Caco-2 (cell line): ENCODE measurements around the gene ABHD12B. TPM values are rescaled to one million over a fixed set of nuclear protein-coding genes. Genes with fewer than 3 reads are reported as not detected.
"Not testable (repeated sequence)": the region's sequence is repeated elsewhere in the genome, so short reads cannot be mapped to it uniquely, and the experiment has no call there.

Source experiments
- BruUV-seq: library from RNA; stranded (reverse); fragments of 400-500 nt; replicated peaks from 2 replicates; lab custom pipeline; 2021; lab: Mats Ljungman, UMichigan
- CTCF ChIA-PET: fragments of 300-600 bp; sonication (Branson Sonifier 250); formaldehyde crosslinking; loops from one replicate; lab custom pipeline; 2022; ENCODE audit warnings: antibody characterized with exemption; lab: Charles Lee
- POLR2A ChIA-PET: fragments of 300-600 bp; sonication (Branson Sonifier 250); formaldehyde crosslinking; loops from one replicate; lab custom pipeline; 2022; ENCODE audit warnings: antibody characterized with exemption; lab: Charles Lee
- DNase-seq, 2 experiments: peaks; one replicate each; pipeline versions ENCODE4 v3.0.0 to v3.0.0-alpha.2; 2020 to 2022
- H3K27me3 ChIP-seq: replicated peaks from 2 replicates; pipeline ENCODE4 v1.6.0; 2011; ENCODE audit warnings: low read length; ENCODE audit not compliant: control insufficient read depth, insufficient read depth
- H3K36me3 ChIP-seq: 2 replicates; pipeline ENCODE4 v1.5.1; 2011; ENCODE audit warnings: low read length; ENCODE audit not compliant: control insufficient read depth, insufficient read depth
- H3K4me1 ChIP-seq: fragments of 250-450 bp; sonication (Bioruptor Pico); 2 replicates; pipeline ENCODE4 v1.5.1; 2020; ENCODE audit warnings: mild to moderate bottlenecking
- H3K4me3 ChIP-seq: 2 replicates; pipeline ENCODE4 v1.5.1; 2011; ENCODE audit warnings: low read depth, mild to moderate bottlenecking, control low read depth, low read length
- H3K9me3 ChIP-seq: fragments of 250-450 bp; sonication (Bioruptor Pico); 2 replicates; pipeline ENCODE4 v1.5.1; 2020; ENCODE audit warnings: mild to moderate bottlenecking, moderate library complexity
- H3K27ac Mint-ChIP-seq: one replicate; pipeline ENCODE4 v1.8.0; 2022; ENCODE audit warnings: mixed read lengths; ENCODE audit not compliant: unreplicated experiment
- H3K27me3 Mint-ChIP-seq: one replicate; pipeline ENCODE4 v1.8.0; 2022; ENCODE audit warnings: mixed read lengths; ENCODE audit not compliant: insufficient read depth, unreplicated experiment
- H3K36me3 Mint-ChIP-seq: one replicate; pipeline ENCODE4 v1.8.0; 2022; ENCODE audit warnings: mild to moderate bottlenecking, mixed read lengths; ENCODE audit not compliant: insufficient read depth, unreplicated experiment
- H3K4me1 Mint-ChIP-seq: one replicate; pipeline ENCODE4 v1.8.0; 2022; ENCODE audit warnings: low read depth, mixed read lengths; ENCODE audit not compliant: unreplicated experiment
- H3K4me3 Mint-ChIP-seq: one replicate; pipeline ENCODE4 v1.8.0; 2022; ENCODE audit warnings: mild to moderate bottlenecking, moderate library complexity, mixed read lengths; ENCODE audit not compliant: unreplicated experiment
- H3K9me3 Mint-ChIP-seq: one replicate; pipeline ENCODE4 v1.8.0; 2022; ENCODE audit warnings: mixed read lengths; ENCODE audit not compliant: unreplicated experiment
- intact Hi-C: fragments of 100-400 bp; cut with micrococcal nuclease; formaldehyde crosslinking; loops from one replicate; pipeline ENCODE4 v1.10.0; 2022; ENCODE audit not compliant: unreplicated experiment
- total RNA-seq: library from RNA; stranded (reverse); gene quantifications from 2 replicates; pipeline ENCODE4 v1.2.3, GENCODE V29; 2022
- TF ChIP-seq, protein P1 (sequence below), 2 experiments: fragments of 200-600 bp in 1 of 2; IDR thresholded peaks; 1 replicate in 1 of 2; 2 replicates in 1 of 2; pipeline versions ENCODE4 v1.5.1 to v1.8.0; 2011 to 2022; ENCODE audit warnings: antibody characterized with exemption in 1 of 2, control low read depth in 1 of 2, inconsistent platforms in 1 of 2, low read depth in 1 of 2, low read length in 1 of 2, mild to moderate bottlenecking in 1 of 2, moderate library complexity in 1 of 2; ENCODE audit not compliant: insufficient read depth in 1 of 2, severe bottlenecking in 1 of 2, unreplicated experiment in 1 of 2

The ABHD12B gene
- total RNA-seq, 1 experiment from 2014 or later = not detected

DNA sequence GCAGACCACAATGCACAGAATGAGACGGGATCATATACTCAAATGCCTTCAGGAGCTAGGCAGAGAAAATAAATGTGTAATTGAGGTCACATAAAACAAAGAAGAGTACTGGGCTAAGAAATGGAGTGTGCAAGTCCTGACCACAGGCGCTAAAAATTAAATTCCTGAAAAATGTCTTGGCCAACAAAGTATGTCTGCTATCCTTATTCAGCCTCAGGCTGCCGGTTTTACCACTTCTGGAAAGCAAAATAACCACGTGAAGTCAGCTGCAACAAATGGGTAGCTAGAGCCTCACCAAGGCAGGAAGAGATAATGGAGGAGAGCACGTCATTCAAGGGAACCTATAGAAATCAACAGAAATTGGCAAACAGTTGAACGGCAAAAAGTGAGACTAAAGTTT, 69.3 kb downstream of the ABHD12B start:
- ChIA-PET CTCF (no interaction called here), POLR2A (no interaction called here)

DNA sequence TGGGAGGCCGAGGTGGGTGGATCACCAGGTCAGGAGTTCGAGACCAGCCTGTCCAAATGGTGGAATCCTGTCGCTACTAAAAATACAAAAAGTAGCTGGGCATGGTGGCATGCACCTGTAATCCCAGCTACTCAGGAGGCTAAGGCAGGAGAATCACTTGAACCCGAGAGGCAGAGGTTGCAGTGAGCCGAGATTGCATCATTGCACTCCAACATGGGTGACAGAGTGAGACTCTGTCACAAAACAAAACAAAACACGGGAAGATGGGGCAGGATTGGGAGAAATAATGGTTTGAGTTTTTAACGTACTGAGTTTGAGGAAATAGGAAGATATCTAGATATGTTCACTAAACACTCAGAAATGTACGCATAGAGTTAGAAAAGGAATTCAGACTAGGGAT, 69.8 kb downstream of the ABHD12B start:
- Mint-ChIP-seq H3K4me1 (peaks cover 18% of the 10 kb centered on the region), H3K4me3 (peak overlapping the region; percentile 16)
- H3K9me3 Mint-ChIP-seq, H3K27me3 ChIP-seq, H3K36me3 Mint-ChIP-seq, H3K4me3 ChIP-seq, DNase-seq, H3K9me3 ChIP-seq, CTCF ChIA-PET, BruUV-seq, H3K27me3 Mint-ChIP-seq, H3K27ac Mint-ChIP-seq, intact Hi-C loops, H3K36me3 ChIP-seq, POLR2A ChIA-PET: not testable (repeated sequence)
- peaks cover 17% of the 10 kb centered on the region for H3K4me1 ChIP-seq

More for the DNA sequence above, 69.3 kb downstream of the ABHD12B start:
- no peaks in the 10 kb centered on the region for H3K9me3 ChIP-seq
- BruUV-seq = TSS peak; percentile 1
- no peak overlapping the region for H3K27ac Mint-ChIP-seq
- no peaks in the 10 kb centered on the region for H3K27me3 Mint-ChIP-seq
- TF ChIP-seq, protein P1, sequence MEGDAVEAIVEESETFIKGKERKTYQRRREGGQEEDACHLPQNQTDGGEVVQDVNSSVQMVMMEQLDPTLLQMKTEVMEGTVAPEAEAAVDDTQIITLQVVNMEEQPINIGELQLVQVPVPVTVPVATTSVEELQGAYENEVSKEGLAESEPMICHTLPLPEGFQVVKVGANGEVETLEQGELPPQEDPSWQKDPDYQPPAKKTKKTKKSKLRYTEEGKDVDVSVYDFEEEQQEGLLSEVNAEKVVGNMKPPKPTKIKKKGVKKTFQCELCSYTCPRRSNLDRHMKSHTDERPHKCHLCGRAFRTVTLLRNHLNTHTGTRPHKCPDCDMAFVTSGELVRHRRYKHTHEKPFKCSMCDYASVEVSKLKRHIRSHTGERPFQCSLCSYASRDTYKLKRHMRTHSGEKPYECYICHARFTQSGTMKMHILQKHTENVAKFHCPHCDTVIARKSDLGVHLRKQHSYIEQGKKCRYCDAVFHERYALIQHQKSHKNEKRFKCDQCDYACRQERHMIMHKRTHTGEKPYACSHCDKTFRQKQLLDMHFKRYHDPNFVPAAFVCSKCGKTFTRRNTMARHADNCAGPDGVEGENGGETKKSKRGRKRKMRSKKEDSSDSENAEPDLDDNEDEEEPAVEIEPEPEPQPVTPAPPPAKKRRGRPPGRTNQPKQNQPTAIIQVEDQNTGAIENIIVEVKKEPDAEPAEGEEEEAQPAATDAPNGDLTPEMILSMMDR (IDR thresholded peaks at IDR 0.05; ENCODE audit: insufficient read depth in 1 of 2, low read depth in 1 of 2, low read length in 1 of 2, severe bottlenecking in 1 of 2, unreplicated experiment in 1 of 2) = no peak
- no peaks in the 10 kb centered on the region for H3K9me3 Mint-ChIP-seq
- H3K4me1 ChIP-seq = peaks cover 20% of the 10 kb centered on the region
- no peaks in the 10 kb centered on the region for H3K36me3 Mint-ChIP-seq
- no peaks in the 10 kb centered on the region for H3K27me3 ChIP-seq
- H3K4me3 Mint-ChIP-seq = no peak overlapping the region
- H3K4me3 ChIP-seq = no peak overlapping the region
- no peak for DNase-seq
- intact Hi-C loops = no loop called here
- peaks cover 18% of the 10 kb centered on the region for H3K4me1 Mint-ChIP-seq
- H3K36me3 ChIP-seq = no peaks in the 10 kb centered on the region

DNA sequence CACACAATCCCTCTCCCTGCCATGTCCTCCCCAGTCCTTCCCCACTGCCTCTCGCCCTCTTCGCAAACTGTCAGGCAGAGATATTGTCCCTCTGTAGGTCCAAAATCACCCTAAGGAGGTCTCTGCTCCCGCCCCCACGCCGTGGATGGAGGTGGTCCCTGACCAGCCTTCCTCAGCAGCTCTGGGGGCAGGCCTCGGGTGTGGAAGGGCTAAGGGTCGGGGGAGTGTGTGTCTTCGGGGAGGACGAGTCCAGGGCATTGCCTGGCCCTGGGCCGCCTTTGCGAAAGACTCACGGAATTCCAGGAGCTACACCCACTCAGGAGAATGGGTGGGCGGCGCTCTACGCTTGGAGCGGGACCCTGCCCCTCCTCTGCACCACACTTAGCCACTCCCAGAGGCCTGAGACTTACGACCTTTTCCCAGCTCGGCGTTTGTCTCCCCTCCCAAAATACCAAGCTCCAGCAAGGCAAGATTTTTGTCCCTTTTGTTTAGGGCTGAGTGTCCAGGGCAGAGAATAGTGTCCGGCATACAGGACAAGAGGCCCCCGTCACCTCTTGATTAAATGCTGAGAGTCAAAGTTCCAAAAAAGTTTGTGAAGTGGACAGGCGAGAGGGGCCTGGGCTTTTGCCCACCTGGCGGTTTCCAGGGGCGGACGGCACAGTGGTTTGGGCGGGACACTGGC, 71.5 kb downstream of the ABHD12B start:
- TSS peak; percentile 33 for BruUV-seq
- no peaks in the 10 kb centered on the region for H3K36me3 ChIP-seq
- H3K4me1 ChIP-seq = peaks cover 6% of the 10 kb centered on the region
- H3K27me3 ChIP-seq = no peaks in the 10 kb centered on the region
- Mint-ChIP-seq H3K36me3 (no peaks in the 10 kb centered on the region), H3K27ac (peak overlapping the region; percentile 77), H3K9me3 (no peaks in the 10 kb centered on the region), H3K4me3 (peak overlapping the region; percentile 96), H3K27me3 (no peaks in the 10 kb centered on the region), H3K4me1 (peaks cover 18% of the 10 kb centered on the region)
- peak overlapping the region; percentile 65 for H3K4me3 ChIP-seq
- peak; percentile 82 to 86 for DNase-seq
- CTCF ChIA-PET = interaction anchor here (0.7 to 1.9 kb wide), 3 partner anchors 16 to 83 kb away, joined by 3 to 10 read pairs (median 4); no protein-coding TSS in a partner anchor
- H3K9me3 ChIP-seq = no peaks in the 10 kb centered on the region
- TF ChIP-seq, protein P1 (IDR thresholded peaks at IDR 0.05; ENCODE audit: insufficient read depth in 1 of 2, low read depth in 1 of 2, low read length in 1 of 2, severe bottlenecking in 1 of 2, unreplicated experiment in 1 of 2) = no peak
- intact Hi-C loops = loop anchor here (1.0 kb wide), 1 partner anchor 12 kb away; no protein-coding TSS in a partner anchor
- POLR2A ChIA-PET = interaction anchor here (0.6 to 1.5 kb wide), 4 partner anchors 8 to 33 kb away, joined by 3 to 14 read pairs (median 3); no protein-coding TSS in a partner anchor
